OCI-LY7 (cell line): ENCODE measurements around the gene POPDC2. TPM values are rescaled to one million over a fixed set of nuclear protein-coding genes. Genes with fewer than 3 reads are reported as not detected.
"Not testable (repeated sequence)": the region's sequence is repeated elsewhere in the genome, so short reads cannot be mapped to it uniquely, and the experiment has no call there.

ENCODE experiments used
- BruUV-seq: library from RNA; stranded (reverse); fragments of 400-500 nt; replicated peaks from 2 replicates; lab custom pipeline; 2021; lab: Mats Ljungman, UMichigan
- CTCF ChIA-PET: fragments of 300-600 bp; sonication (Branson Sonifier 250); formaldehyde crosslinking; loops from one replicate; lab custom pipeline; 2022; ENCODE audit warnings: antibody characterized with exemption; ENCODE audit not compliant: unreplicated experiment; lab: Charles Lee
- POLR2A ChIA-PET: fragments of 300-600 bp; sonication (Branson Sonifier 250); formaldehyde crosslinking; loops from one replicate; lab custom pipeline; 2022; ENCODE audit warnings: antibody characterized with exemption; lab: Charles Lee
- DNase-seq: peaks from one replicate; pipeline ENCODE4 v3.0.0-alpha.2; 2015; ENCODE audit warnings: low spot score
- H2AFZ ChIP-seq: fragments of 200-600 bp; sonication (generic), shearing (Covaris generic); 2 replicates; pipeline ENCODE4 v1.6.1; 2014; ENCODE audit warnings: mild to moderate bottlenecking, antibody characterized with exemption, low read length, moderate library complexity
- H3K27ac ChIP-seq: fragments of 200-600 bp; sonication (generic); 2 replicates; pipeline ENCODE4 v1.5.1; 2014; ENCODE audit warnings: mixed run types, low read depth, mild to moderate bottlenecking, moderate library complexity, low read length, inconsistent platforms; ENCODE audit not compliant: poor library complexity, severe bottlenecking
- H3K36me3 ChIP-seq: fragments of 200-600 bp; sonication (generic); 2 replicates; pipeline ENCODE4 v1.6.1; 2014; ENCODE audit warnings: mild to moderate bottlenecking, antibody characterized with exemption, low read length, moderate library complexity, mixed read lengths; ENCODE audit not compliant: insufficient read depth
- H3K4me1 ChIP-seq: fragments of 200-600 bp; sonication (generic); 2 replicates; pipeline ENCODE4 v1.5.1; 2014; ENCODE audit warnings: mild to moderate bottlenecking, low read length; ENCODE audit not compliant: insufficient read depth, poor library complexity, severe bottlenecking
- H3K4me2 ChIP-seq: fragments of 200-600 bp; sonication (generic); 2 replicates; pipeline ENCODE4 v1.6.1; 2014; ENCODE audit warnings: mild to moderate bottlenecking, low read length
- H3K4me3 ChIP-seq: fragments of 200-600 bp; sonication (generic); 2 replicates; pipeline ENCODE4 v1.5.1; 2014; ENCODE audit warnings: mild to moderate bottlenecking, low read depth, low read length; ENCODE audit not compliant: poor library complexity, severe bottlenecking
- H3K79me2 ChIP-seq: fragments of 200-600 bp; sonication (generic); 2 replicates; pipeline ENCODE4 v1.6.1; 2016; ENCODE audit warnings: low read depth, mild to moderate bottlenecking, low read length, moderate library complexity, mixed read lengths; ENCODE audit not compliant: insufficient read depth
- H3K9me2 ChIP-seq: fragments of 200-600 bp; sonication (generic); 2 replicates; pipeline ENCODE4 v1.6.1; 2016; ENCODE audit warnings: mild to moderate bottlenecking, low read length, mixed read lengths; ENCODE audit not compliant: insufficient read depth
- H3K9me3 ChIP-seq: fragments of 200-600 bp; sonication (generic); 2 replicates; pipeline ENCODE4 v1.6.1; 2014; ENCODE audit warnings: mild to moderate bottlenecking, mixed run types, low read length, mixed read lengths
- H4K20me1 ChIP-seq: fragments of 200-600 bp; sonication (generic); 2 replicates; pipeline ENCODE4 v1.6.1; 2014; ENCODE audit warnings: mild to moderate bottlenecking, antibody characterized with exemption, low read length, moderate library complexity, mixed read lengths; ENCODE audit not compliant: insufficient read depth
- CTCF ChIP-seq: fragments of 200-600 bp; sonication (generic); conservative IDR thresholded peaks from 2 replicates; pipeline ENCODE4 v1.5.1; 2014; ENCODE audit warnings: mild to moderate bottlenecking, antibody characterized with exemption, low read length, moderate library complexity, mixed read lengths
- EZH2phosphoT487 ChIP-seq: fragments of 200-600 bp; sonication (generic); IDR thresholded peaks from 2 replicates; pipeline ENCODE4 v1.6.1; 2018; ENCODE audit warnings: low read depth, borderline replicate concordance, mild to moderate bottlenecking, mixed run types, antibody characterized with exemption, low read length, moderate library complexity, mixed read lengths
- intact Hi-C: fragments of 100-400 bp; cut with micrococcal nuclease; formaldehyde crosslinking; loops from one replicate; pipeline ENCODE4 v1.10.0; 2022; ENCODE audit not compliant: unreplicated experiment
- total RNA-seq, 2 experiments: library from RNA; depleted of rRNA in 1 of 2; stranded (reverse); fragments of >200 nt in 1 of 2; shearing (Covaris generic) in 1 of 2; gene quantifications; 2 replicates each; pipeline ENCODE4 v1.2.3, GENCODE V29; 2014 to 2022

POPDC2 gene
- total RNA-seq, 2 experiments from 2014 or later, result 0.16 to 1.3 TPM

GRCh38 chr3:119679874-119680273, 19.5 kb upstream of the POPDC2 start:
- no peaks in the 10 kb centered on the region for H3K9me3 ChIP-seq
- H3K36me3 ChIP-seq, result peaks cover 8% of the 10 kb centered on the region
- H2AFZ ChIP-seq, result no peak overlapping the region
- no peak overlapping the region for H3K27ac ChIP-seq
- intact Hi-C loops, result loop anchor here (2.0 to 10.0 kb wide), 5 partner anchors 405 to 797 kb away; partner anchors contain the start of genes B4GALT4, LRRC58 and TEX55
- no peak overlapping the region for H3K4me2 ChIP-seq
- peaks cover 15% of the 10 kb centered on the region; the same call in 1 of the 2 replicates for H4K20me1 ChIP-seq
- no peaks in the 10 kb centered on the region for H3K9me2 ChIP-seq
- POLR2A ChIA-PET, result interaction anchor here (0.5 kb wide), 1 partner anchor 230 kb away, joined by 4 read pairs; no protein-coding TSS in a partner anchor
- no peak overlapping the region for H3K4me3 ChIP-seq
- DNase-seq, result no peak
- no peak for TF ChIP-seq EZH2phosphoT487
- no peak for TF ChIP-seq CTCF
- peaks cover 26% of the 10 kb centered on the region for H3K4me1 ChIP-seq
- peaks cover 19% of the 10 kb centered on the region for H3K79me2 ChIP-seq
- BruUV-seq, result no TSS peak
- CTCF ChIA-PET, result no interaction called here

- H4K20me1 ChIP-seq, result peaks cover 15% of the 10 kb centered on the region; the same call in 1 of the 2 replicates
- peaks cover 27% of the 10 kb centered on the region for H3K4me1 ChIP-seq
- DNase-seq, H3K4me2 ChIP-seq, CTCF ChIA-PET, H3K9me2 ChIP-seq, H3K27ac ChIP-seq, H2AFZ ChIP-seq, BruUV-seq, H3K4me3 ChIP-seq, H3K9me3 ChIP-seq: not testable (repeated sequence)
- intact Hi-C loops, result loop anchor here (5.0 to 10.0 kb wide), 2 partner anchors 433 to 669 kb away; partner anchors contain the start of genes B4GALT4 and LRRC58
- peaks cover 21% of the 10 kb centered on the region for H3K79me2 ChIP-seq
- POLR2A ChIA-PET, result interaction anchor here (0.6 kb wide), 1 partner anchor 449 kb away, joined by 3 read pairs; no protein-coding TSS in a partner anchor
- H3K36me3 ChIP-seq, result peaks cover 25% of the 10 kb centered on the region
Measured at GRCh38 chr3:119678209-119678608, 17.8 kb upstream of the POPDC2 start.

GRCh38 chr3:119677641-119677934, 17.2 kb upstream of the POPDC2 start:
- Histone ChIP-seq H3K79me2 (peaks cover 21% of the 10 kb centered on the region), H3K9me3 (no peaks in the 10 kb centered on the region), H3K36me3 (peaks cover 31% of the 10 kb centered on the region), H3K4me1 (peaks cover 27% of the 10 kb centered on the region), H3K4me2 (peak overlapping the region; percentile 61), H3K27ac (peak overlapping the region; percentile 77), H2AFZ (peak overlapping the region; percentile 91), H3K4me3 (peak overlapping the region; percentile 87), H4K20me1 (peaks cover 15% of the 10 kb centered on the region; the same call in 1 of the 2 replicates), H3K9me2 (no peaks in the 10 kb centered on the region)
- ChIA-PET POLR2A (interaction anchor here (0.9 to 1.6 kb wide), 3 partner anchors 11 to 344 kb away, joined by 3 to 8 read pairs (median 5); no protein-coding TSS in a partner anchor), CTCF (no interaction called here)
- intact Hi-C loops, result loop anchor here (1.0 to 10.0 kb wide), 3 partner anchors 179 to 670 kb away; partner anchors contain the start of genes B4GALT4, LRRC58 and TIMMDC1
- DNase-seq, result no peak
- BruUV-seq, result TSS peak; percentile 98
- TF ChIP-seq EZH2phosphoT487, result no peak
